HG03469 (cell line): ENCODE results near the gene WFIKKN2.
"Not testable (repeated sequence)": the region's sequence is repeated elsewhere in the genome, so short reads cannot be mapped to it uniquely, and the experiment has no call there.

Experiments
- ATAC-seq: cut with Tn5 transposase; IDR thresholded peaks from one replicate; pipeline ENCODE4 v1.9.1; 2021; ENCODE audit warnings: mild to moderate bottlenecking, moderate library complexity, moderate number of reproducible peaks; ENCODE audit not compliant: unreplicated experiment

Gene WFIKKN2

DNA sequence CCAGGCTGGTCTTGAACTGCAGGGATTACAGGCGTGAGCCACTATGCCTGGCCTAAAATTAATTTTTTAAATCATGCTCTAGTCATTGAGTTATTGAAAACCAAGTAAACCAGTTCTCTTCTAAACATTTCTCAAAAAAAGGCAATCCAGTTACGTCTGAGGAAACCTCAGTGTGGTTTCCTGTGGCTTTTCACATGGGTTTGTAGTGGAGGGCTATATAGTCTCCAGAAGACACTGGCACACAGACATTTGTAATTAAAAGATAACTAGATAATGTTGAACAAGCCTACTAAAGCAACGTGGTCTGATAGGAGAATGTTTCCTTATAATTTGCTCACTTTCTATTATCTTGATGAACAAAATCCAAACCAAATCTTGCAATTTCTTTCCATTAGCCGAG lies 36.0 kb downstream of the WFIKKN2 start:
- no peak for ATAC-seq

DNA sequence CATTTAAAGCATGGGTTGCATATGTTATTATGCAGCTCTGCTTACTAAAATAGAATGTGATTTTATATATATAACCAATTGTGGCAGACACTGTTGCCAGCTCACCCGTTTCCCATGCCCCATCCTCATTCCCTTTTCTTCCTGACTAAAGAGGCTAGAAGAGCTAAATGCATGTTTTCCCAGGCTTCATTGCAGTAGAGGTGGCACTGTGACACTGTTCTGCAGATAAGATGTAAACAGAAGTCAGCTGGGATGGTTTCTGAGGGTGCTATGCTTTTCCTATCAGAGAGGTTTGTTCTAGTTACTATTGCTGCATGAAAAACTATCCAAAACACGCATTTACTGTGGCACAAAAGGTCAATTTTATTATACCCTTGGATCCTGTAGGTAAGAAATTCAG lies 36.5 kb downstream of the WFIKKN2 start:
- ATAC-seq = no peak

DNA sequence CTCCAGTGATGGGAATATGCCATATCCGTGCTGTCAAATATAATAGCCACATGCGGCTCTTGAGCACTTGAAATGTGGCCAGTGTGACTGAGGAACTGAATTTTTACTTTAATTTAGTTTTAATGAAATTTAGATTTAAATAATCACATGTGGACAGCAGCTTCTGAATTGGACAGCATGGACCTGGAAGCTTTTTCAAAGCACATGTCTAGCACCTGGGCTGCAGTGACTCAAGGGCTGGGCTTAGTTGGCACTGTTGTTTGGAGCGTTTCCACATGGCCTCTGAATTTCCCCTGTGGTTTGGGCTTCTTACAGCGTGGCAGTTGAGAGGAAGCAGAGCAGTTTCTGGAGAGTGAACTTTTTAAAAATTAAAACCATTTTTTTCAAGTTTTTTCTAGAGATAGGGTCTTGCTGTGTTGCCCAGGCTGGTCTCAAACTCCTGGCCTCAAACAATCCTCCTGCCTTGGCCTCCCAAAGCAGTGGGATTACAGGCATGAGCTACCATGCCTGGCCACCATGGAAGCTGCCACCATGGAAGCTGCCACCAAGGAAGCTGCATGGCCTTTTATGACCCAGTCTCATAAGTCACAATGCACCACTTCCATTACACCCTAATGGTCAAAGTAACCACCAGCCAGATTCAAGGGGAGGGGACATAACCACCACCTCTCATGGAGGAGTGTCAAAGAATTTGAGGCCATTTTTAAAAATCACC lies 37.5 kb downstream of the WFIKKN2 start:
- ATAC-seq = no peak

DNA sequence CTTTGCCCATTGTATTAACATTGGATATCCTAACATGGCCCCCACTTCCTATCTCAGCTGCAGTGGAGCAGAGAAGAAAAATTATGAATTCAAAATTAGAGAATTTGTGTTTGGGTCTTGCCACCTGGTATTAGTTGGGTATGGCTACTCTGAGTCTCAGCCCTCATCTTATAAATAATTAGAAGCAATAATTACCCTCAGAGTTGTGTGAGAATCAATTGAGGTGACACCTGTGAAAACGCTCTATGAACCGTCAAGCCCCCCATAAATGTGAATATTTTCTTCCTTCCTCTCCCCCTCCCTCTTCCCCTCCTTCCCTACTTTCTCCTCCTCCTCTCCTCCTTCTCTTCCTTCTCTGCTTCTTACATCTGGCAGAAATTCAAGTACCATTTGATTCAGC lies 39.7 kb downstream of the WFIKKN2 start:
- ATAC-seq = no peak

DNA sequence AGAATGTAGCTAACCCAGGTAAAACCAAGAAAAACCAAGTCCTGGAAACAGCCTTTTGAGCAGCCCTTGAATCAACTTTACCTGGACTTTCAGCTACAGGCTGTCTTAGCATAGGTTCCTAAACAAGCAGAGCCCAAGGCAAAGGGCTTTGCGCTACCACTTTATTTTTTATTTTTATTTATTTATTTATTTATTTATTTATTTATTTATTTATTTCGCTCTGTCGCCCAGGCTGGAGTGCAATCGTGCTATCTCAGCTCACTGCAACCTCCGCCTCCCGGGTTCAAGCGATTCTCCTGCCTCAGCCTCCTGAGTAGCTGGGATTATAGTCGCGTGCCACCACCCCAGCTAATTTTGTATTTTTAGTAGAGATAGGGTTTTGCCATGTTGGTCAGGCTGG lies 41.7 kb downstream of the WFIKKN2 start:
- ATAC-seq = not testable (repeated sequence)

DNA sequence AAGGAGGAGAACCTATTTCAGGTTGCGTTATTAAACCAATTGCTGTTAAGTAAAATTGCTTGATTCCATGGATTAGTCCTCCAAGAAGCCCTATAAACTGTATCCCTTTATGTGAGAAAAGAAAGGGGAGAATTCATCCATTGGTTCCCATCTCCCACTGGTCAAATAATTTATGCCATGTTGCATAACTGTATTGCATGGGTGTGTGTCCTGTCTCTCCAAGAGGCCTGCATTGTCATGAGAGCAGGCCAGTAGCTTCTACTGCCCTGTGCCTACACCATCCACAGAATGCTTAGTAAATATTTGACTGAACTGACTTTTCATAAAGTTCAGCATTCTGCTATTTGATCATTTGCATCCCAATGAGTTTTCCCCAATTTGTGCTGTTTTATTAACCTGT lies 42.5 kb downstream of the WFIKKN2 start:
- ATAC-seq = no peak

DNA sequence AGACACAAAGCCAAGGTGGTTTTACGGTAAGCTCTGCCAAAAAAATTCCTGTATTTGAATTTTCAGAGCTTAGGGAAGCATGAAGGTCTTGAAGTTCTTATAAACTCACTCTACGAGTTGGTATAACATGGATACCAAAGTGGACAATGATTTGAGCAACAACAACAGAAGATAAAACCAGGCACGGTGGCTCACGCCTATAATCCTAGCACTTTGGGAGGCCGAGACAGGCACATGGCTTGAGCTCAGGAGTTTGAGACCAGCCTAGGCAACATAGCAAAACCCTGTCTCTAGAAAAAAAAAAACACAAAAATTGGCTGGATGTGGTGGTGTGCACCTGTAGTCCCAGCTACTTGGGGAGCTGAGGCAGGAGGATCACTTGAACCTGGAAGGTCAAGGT lies 43.7 kb downstream of the WFIKKN2 start:
- ATAC-seq = no peak

DNA sequence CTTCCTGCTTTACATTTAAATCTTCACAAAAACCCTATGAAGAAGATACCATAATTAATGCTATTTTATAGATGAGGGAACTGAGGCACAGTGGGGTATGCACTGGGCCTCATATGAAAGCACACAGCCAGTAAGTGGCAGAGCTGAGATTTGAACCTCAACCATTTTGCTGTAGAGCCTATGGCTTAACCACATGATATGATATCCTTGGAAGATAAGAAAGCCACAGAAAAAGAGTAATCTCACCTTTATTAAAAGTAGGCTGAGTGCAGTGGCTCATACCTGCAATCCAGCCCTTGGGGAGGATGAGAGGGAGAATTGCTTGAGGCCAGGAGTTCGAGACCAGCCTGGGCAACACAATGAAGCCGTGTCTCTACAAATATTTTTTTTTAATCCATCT lies 45.8 kb downstream of the WFIKKN2 start:
- no peak for ATAC-seq

DNA sequence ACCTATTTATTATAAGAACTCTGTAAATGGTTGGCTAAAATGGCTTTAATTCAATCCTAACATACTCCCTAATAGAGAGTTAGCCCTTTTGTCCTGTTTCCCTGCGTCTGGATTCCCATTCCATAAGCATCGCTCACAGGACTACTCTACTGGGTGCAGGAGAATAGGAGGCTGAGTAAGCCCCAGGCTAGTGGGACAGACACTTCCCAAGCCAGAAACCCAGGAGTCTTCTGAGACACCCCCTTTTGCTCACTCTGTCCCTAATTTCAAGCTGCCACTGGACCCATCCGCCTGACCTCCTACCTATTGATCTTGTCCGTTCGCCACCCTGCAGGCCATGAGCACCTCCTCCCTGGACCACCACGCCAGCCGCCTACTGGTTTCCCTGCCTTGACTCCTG lies 47.5 kb downstream of the WFIKKN2 start:
- ATAC-seq = no peak

DNA sequence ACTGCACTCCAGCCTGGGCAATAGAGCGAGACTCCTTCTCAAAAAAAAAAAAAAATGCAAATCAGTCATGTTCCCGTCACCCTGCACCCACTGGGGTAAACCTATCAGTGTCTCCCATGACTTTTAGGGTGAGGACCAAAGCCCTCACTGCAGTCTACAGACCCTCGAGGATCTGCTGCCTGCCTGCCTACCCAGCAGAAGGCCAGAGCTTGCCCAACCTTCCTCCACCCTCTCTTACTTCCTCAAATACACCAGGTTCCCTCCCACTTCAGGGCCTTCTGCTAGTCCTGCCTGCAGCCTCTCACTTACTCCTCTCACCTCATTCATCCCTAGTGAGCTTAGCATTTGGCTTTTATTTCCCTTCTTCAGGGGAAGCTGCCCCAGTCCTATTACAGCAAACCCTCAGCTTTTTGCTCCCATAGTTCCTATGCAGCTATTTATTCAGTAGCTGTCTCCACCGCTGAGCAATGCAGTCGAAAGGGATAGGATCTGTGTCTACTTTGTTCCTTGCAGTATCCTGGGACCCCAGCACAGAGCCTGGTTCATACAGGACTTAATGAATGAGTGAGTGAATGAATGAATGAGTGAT lies 48.6 kb downstream of the WFIKKN2 start:
- no peak for ATAC-seq

DNA sequence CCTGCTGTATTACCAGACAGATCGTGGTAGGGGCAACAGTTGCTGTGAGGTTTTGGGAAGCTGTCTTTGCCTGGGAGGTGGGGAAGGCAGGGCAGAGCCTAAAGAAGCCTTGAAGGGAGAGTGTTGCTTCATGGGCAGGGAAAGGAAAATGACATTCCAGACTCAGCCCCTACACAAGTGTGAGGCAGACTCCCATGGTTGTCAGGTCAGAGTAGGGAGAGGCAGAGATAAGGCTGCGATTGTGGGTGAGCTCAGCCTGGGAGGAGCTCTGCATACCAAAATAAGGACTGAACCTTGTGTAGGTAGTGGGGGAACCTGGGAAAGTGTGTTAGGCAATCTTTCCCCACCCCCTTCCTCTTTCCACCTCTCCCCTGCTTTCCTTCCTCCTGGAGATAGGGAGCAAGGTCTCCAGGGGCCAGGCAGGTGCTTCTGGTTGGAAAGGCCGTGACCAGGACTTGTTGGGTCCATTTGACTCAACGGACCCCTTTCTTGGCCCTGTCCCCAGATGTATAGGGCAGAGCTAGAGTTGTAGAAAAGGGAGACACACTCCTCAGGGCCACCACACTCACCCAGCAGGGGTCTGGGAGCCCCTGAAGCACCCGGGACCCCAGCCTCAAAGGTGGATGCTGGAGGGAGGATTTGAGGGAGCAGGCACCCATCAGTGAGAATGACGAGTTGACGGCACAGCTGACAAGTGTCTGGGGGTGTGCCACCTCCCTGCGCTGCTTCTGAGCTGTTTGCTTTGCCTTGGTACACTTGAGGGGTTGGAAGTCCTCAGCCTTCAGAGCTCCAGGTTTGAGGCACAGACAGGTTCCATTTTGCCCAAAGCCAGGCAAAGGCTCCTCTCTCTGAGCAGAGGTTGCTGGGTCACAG lies 49.3 kb downstream of the WFIKKN2 start:
- no peak for ATAC-seq

DNA sequence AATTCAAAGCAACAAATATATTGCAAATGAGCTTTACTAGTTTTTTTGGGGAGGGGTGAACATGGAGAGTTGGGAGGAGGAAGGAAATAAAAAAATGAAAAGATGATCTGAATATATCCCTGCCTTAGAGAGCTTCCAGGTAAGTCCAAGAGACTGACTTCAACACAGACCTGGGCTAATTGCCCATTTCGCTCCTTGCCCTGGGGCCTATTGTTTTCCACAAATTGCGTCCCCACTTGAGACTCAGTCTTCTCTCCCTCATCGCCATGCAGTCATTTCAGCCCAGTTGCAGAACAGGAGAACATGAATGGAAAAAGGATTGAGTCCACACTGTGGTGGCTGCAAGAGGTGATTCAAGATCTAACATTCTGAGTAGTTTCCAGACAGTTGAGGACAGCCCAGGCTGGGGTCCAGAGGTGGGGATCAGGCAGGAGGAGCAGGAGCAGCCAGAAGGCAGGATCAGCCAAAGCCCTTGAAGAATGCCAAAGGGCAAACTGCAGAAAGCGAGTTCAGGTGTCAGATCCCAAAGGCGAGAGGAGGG lies 52.4 kb downstream of the WFIKKN2 start:
- ATAC-seq = no peak

DNA sequence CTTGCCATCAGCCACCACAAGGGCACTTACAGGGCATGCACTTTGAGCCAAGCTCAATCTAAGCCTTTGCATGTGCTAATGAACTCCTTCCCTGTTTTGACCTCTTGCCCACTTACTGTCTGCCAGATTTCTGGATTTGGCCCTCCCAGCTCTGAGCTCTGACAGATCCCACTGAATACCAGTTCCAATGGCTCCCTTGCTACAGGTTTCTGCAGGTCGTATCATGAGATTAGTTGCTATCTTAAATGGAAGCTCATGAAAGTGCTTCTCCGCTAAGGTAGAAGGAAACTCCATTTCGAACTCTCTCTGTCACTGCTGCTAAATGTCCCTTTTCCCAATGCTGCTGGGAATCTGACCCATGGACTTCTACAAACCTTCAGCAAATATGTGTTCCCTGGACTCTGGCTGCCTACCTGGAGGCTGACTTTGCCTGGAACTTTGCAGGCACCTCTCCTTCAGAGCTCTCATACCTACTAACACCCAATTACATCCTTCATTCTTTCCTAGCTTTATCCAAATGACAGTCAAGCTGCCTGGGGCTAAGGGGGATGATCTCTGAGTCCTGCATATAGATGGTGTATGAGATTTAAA lies 54.2 kb downstream of the WFIKKN2 start:
- no peak for ATAC-seq

DNA sequence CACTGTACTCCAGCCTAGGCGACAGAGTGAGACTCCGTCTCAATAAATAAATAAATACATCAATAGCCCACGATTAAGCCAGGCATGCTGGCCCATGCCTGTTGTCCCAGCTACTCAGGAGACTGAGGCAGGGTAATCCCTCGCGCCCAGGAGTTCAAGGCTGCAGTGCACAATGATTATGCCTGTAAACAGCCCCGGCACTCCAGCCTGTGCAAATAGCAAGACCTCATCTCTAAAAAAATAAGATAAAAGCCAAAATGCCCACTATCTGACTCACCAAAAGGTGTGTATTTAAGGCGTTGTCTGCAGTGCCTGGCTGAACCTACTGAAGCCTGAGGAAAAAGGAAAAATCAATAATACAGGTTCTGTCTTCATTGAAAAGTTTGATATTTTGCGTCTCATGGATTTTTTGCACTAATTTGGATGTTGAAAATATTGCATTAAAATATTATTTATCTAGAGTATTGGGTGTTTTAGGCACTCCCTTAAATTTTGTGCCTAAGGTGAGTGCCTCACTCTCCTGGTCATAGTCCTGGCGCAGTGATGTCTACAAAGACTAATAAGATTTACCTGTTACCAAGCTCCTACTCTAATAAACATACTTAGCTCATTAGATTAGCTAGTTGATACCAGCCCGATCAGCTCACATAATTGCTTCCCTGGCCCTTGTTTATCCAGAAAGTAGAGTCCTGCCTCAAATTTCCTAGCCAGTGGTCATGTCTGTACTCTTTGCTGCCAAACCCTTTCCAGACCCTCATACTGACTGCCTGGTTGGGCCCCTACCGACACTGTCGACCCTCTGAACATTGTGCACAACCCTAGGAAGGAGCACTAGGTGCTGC lies 55.5 kb downstream of the WFIKKN2 start:
- no peak for ATAC-seq

DNA sequence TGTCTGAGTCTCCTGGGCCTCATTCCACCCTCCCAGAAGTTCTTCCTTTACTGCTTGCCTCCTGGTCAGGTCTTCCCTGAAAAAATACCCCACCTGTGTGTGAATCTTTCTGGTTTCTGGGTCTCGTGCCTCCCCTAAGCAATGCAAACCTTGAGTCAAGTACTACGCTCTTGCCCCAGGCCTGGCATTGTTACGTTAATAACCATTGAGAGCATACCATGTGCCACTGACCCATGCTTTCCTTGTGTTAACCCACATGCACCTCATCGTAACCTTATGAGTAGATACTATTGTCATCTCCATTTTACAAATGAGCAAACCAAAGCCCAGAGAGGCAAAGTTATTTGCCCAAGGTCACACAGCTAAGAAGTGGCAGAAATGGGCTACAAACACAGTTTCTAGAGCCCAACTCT lies 56.2 kb downstream of the WFIKKN2 start:
- ATAC-seq = no peak
